Kidney (tissue), 14 donors: ENCODE data around the gene MORN4. TPM values are rescaled to one million over a fixed set of nuclear protein-coding genes. Genes with fewer than 3 reads are reported as not detected.

Experiments
- DNase-seq, 5 donors: peaks; one replicate each; pipeline ENCODE4 v3.0.0-alpha.2; 2013 to 2020
- FAIRE-seq: peaks from 2 replicates; lab custom pipeline; 2012; peaks lifted over from hg19 to GRCh38; lab: Jason Lieb, UNC
- H3K27ac ChIP-seq, 2 donors: one replicate each; pipeline ENCODE4 v1.7.0; 2013; ENCODE audit warnings: low read depth in 2 of 2, low read length in 2 of 2, inconsistent platforms in 1 of 2
- H3K27me3 ChIP-seq: one replicate; pipeline ENCODE4 v1.7.1; 2013; ENCODE audit warnings: low read length, inconsistent platforms; ENCODE audit not compliant: control insufficient read depth, insufficient read depth
- H3K36me3 ChIP-seq, 3 donors: one replicate each; pipeline versions ENCODE4 v1.7.0 to v1.7.1; 2013; ENCODE audit warnings: low read length in 3 of 3, control low read depth in 1 of 3, inconsistent platforms in 1 of 3; ENCODE audit not compliant: insufficient read depth in 3 of 3, control insufficient read depth in 2 of 3
- H3K4me1 ChIP-seq, 3 donors: one replicate each; pipeline versions ENCODE4 v1.7.0 to v1.7.1; 2013; ENCODE audit warnings: low read length in 3 of 3, inconsistent platforms in 1 of 3, low read depth in 1 of 3; ENCODE audit not compliant: control insufficient read depth in 2 of 3, insufficient read depth in 2 of 3
- H3K4me3 ChIP-seq, 3 donors: one replicate each; pipeline versions ENCODE4 v1.7.0 to v1.8.1; 2013; ENCODE audit warnings: low read length in 3 of 3, control low read depth in 1 of 3, inconsistent platforms in 1 of 3
- H3K9ac ChIP-seq, 3 donors: one replicate each; pipeline versions ENCODE4 v1.7.0 to v1.7.1; 2013; ENCODE audit warnings: low read length in 3 of 3, control low read depth in 1 of 3, inconsistent platforms in 1 of 3
- H3K9me3 ChIP-seq, 3 donors: one replicate each; pipeline versions ENCODE4 v1.7.0 to v1.7.1; 2013; ENCODE audit warnings: low read length in 3 of 3, control low read depth in 1 of 3, inconsistent platforms in 1 of 3; ENCODE audit not compliant: control insufficient read depth in 2 of 3, insufficient read depth in 1 of 3
- CTCF ChIP-seq: IDR thresholded peaks from 3 replicates; pipeline ENCODE4 v1.5.1; 2012; ENCODE audit warnings: mild to moderate bottlenecking, moderate library complexity, borderline replicate concordance; ENCODE audit not compliant: insufficient read depth; ENCODE audit errors: extremely low read depth
- intact Hi-C: fragments of 100-400 bp; cut with DNase I; formaldehyde crosslinking; loops from one replicate; pipeline ENCODE4 v1.11.1; 2022
- polyA plus RNA-seq: library from polyadenylated mRNA; stranded (reverse); fragments of 350-450 nt; fragmentation: Illumina TruSeq; extraction: RNeasy Lipid Tissue Mini Kit (QIAGEN cat#74804); gene quantifications from one replicate; pipeline ENCODE4 v1.2.3, GENCODE V29; 2014; ENCODE audit warnings: low read depth, low replicate concordance; ENCODE audit not compliant: insufficient read depth
- total RNA-seq: library from RNA; stranded (reverse); fragmentation: NEBNext Ultra II Directional; extraction: Animal tissue kit (Norgen Biotek cat#: 25700); gene quantifications from one replicate; pipeline ENCODE4 v1.2.1, GENCODE V29; 2021
- donor health status: control.
- donor health status: control.
- donor health status: control.
- donor health status: control.
- donor health status: control.
- donor health status: DM: yes; HTN: yes; CAD: no.
- donor health status: Normal renal cell carcinoma (clear cell type).

MORN4 gene
- total and polyA plus RNA-seq, 2 donors from 2014 or later: 9.1 to 21.2 TPM

DNA sequence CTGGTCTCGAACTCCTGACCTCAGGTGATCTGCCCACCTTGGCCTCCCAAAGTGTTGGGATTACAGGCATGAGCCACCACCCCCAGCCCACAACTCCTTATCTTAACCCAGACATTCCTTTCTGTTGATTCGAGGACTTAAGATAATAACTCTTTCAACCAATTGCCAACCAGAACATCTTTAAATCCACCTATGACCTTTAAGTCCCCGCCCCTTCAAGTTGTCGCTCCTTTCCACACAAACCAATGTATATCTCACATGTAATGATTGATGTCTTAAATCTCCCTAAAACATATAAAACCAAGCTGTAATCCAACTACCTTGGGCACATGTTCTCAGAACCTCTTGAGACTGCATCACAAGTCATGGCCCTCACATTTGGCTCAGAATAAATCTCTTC, 68.5 kb downstream of the MORN4 start:
- Histone ChIP-seq H3K36me3 (peaks cover 0 to 3% (median 0%) of the 10 kb centered on the region in 3 donors), H3K27ac (no peak overlapping the region), H3K4me1 (no peaks in the 10 kb centered on the region), H3K9ac (no peak overlapping the region), H3K4me3 (no peak overlapping the region), H3K9me3 (no peaks in the 10 kb centered on the region), H3K27me3 (no peaks in the 10 kb centered on the region)
- no peak for FAIRE-seq
- DNase-seq: no peak
- intact Hi-C loops: no loop called here
- no peak for TF ChIP-seq CTCF

Other genes with a start within 250 kb of the MORN4 start
- gene RRP12, start 232.2 kb downstream of the MORN4 start, total RNA-seq: 30.0 TPM
- 9.7 TPM for gene RRP12, start 232.2 kb downstream of the MORN4 start, polyA plus RNA-seq
- gene PGAM1, start 207.3 kb downstream of the MORN4 start, total RNA-seq: 161 TPM
- gene PGAM1, start 207.3 kb downstream of the MORN4 start, polyA plus RNA-seq: 328 TPM
- 28.8 TPM for gene EXOSC1, start 187.5 kb downstream of the MORN4 start, total RNA-seq
- 40.9 TPM for gene EXOSC1, start 187.5 kb downstream of the MORN4 start, polyA plus RNA-seq
- gene ZDHHC16, start 187.3 kb downstream of the MORN4 start, total RNA-seq: 35.9 TPM
- gene ZDHHC16, start 187.3 kb downstream of the MORN4 start, polyA plus RNA-seq: 48.9 TPM
- gene MMS19, start 135.1 kb downstream of the MORN4 start, total RNA-seq: 56.1 TPM
- 49.7 TPM for gene MMS19, start 135.1 kb downstream of the MORN4 start, polyA plus RNA-seq
- gene UBTD1, start 134.6 kb downstream of the MORN4 start, total RNA-seq: 17.4 TPM
- 26.1 TPM for gene UBTD1, start 134.6 kb downstream of the MORN4 start, polyA plus RNA-seq
- gene ANKRD2, start 60.7 kb downstream of the MORN4 start, total RNA-seq: 3.6 TPM
- 10.0 TPM for gene ANKRD2, start 60.7 kb downstream of the MORN4 start, polyA plus RNA-seq
- gene HOGA1, start 49.1 kb downstream of the MORN4 start, total RNA-seq: 28.8 TPM
- 100 TPM for gene HOGA1, start 49.1 kb downstream of the MORN4 start, polyA plus RNA-seq
- 1.6 TPM for gene C10orf62, start 43.8 kb downstream of the MORN4 start, total RNA-seq
- 0.77 TPM for gene C10orf62, start 43.8 kb downstream of the MORN4 start, polyA plus RNA-seq
- gene PI4K2A, start 7.2 kb upstream of the MORN4 start, total RNA-seq: 14.2 TPM
- 17.3 TPM for gene PI4K2A, start 7.2 kb upstream of the MORN4 start, polyA plus RNA-seq
- 10.7 TPM for gene AVPI1, start 53.7 kb upstream of the MORN4 start, total RNA-seq
- gene AVPI1, start 53.7 kb upstream of the MORN4 start, polyA plus RNA-seq: 15.5 TPM
- 43.2 TPM for gene MARVELD1, start 80.2 kb upstream of the MORN4 start, total RNA-seq
- gene MARVELD1, start 80.2 kb upstream of the MORN4 start, polyA plus RNA-seq: 8.3 TPM
- gene ZFYVE27, start 103.6 kb upstream of the MORN4 start, total RNA-seq: 34.4 TPM
- 23.3 TPM for gene ZFYVE27, start 103.6 kb upstream of the MORN4 start, polyA plus RNA-seq
- 0.31 TPM for gene SFRP5, start 138.5 kb upstream of the MORN4 start, total RNA-seq
- gene SFRP5, start 138.5 kb upstream of the MORN4 start, polyA plus RNA-seq: 0.22 TPM
- gene GOLGA7B, start 216.3 kb upstream of the MORN4 start, total RNA-seq: 0.50 TPM
- gene GOLGA7B, start 216.3 kb upstream of the MORN4 start, polyA plus RNA-seq: not detected